Left ventricle myocardium inferior (tissue), 1 donor: ENCODE measurements around the gene TRIM66. TPM values are rescaled to one million over a fixed set of nuclear protein-coding genes. Genes with fewer than 3 reads are reported as not detected.

ENCODE experiments used
- DNase-seq: peaks from one replicate; pipeline ENCODE4 v3.0.0-alpha.2; 2020
- H3K27ac ChIP-seq: fragments of 200-600 bp; replicated peaks from 2 replicates; pipeline ENCODE4 v1.8.0; 2021
- H3K27me3 ChIP-seq: fragments of 200-600 bp; 2 replicates; pipeline ENCODE4 v1.8.0; 2021; ENCODE audit warnings: low read depth
- H3K36me3 ChIP-seq: fragments of 200-600 bp; 2 replicates; pipeline ENCODE4 v1.8.0; 2021
- H3K4me1 ChIP-seq: fragments of 200-600 bp; 2 replicates; pipeline ENCODE4 v1.8.0; 2021
- H3K4me3 ChIP-seq: fragments of 200-600 bp; 2 replicates; pipeline ENCODE4 v1.8.0; 2021; ENCODE audit warnings: mild to moderate bottlenecking, moderate library complexity
- H3K9me3 ChIP-seq: fragments of 200-600 bp; replicated peaks from 2 replicates; pipeline ENCODE4 v1.8.0; 2021
- CTCF ChIP-seq: fragments of 200-600 bp; IDR thresholded peaks from 2 replicates; pipeline ENCODE4 v1.8.0; 2021; ENCODE audit warnings: antibody characterized with exemption, mild to moderate bottlenecking, borderline replicate concordance
- intact Hi-C: fragments of 100-400 bp; cut with micrococcal nuclease; formaldehyde crosslinking; loops from one replicate; pipeline ENCODE4 v1.11.0; 2022
- total RNA-seq: library from RNA; stranded (reverse); fragmentation: NEBNext Ultra II Directional; extraction: Animal tissue kit (Norgen Biotek cat#: 25700); gene quantifications from one replicate; pipeline ENCODE4 v1.2.1, GENCODE V29; 2021
- donor health status: DM: no; HTN: yes; CAD: no; lungs with severe emphysema.

The TRIM66 gene
- total RNA-seq, 1 donor from 2014 or later, result 4.1 TPM

DNA sequence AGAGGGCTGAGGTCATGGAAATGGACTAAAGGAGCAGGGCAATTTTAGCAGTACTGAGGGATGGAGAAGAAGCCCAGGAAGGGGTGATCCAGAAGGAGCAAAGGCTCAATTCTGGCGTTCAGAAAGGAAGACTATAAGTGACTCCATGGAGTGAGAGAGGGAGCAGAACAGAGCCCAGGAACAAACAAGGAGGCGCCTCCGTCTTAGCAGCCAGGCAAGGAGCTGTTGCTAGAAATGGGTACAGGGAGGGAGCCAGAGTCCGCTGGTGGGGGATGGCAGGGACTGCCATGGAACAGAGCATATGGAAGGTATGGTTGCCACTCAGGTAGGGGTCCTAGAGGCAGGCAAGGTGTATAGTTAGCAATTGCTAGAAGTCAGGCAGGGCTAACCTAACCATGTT is 68.0 kb downstream of the TRIM66 start:
- Histone ChIP-seq H3K9me3 (no peaks in the 10 kb centered on the region), H3K36me3 (peaks cover 29% of the 10 kb centered on the region), H3K4me1 (no peaks in the 10 kb centered on the region), H3K27ac (no peak overlapping the region), H3K27me3 (no peaks in the 10 kb centered on the region), H3K4me3 (no peak overlapping the region)
- intact Hi-C loops, result no loop called here
- no peak for TF ChIP-seq CTCF
- no peak for DNase-seq

- no peak for TF ChIP-seq CTCF
- H3K4me1 ChIP-seq, result no peaks in the 10 kb centered on the region
- H3K9me3 ChIP-seq, result no peaks in the 10 kb centered on the region
- intact Hi-C loops, result no loop called here
- H3K36me3 ChIP-seq, result peaks cover 18% of the 10 kb centered on the region
- no peaks in the 10 kb centered on the region for H3K27me3 ChIP-seq
- H3K4me3 ChIP-seq, result no peak overlapping the region
- H3K27ac ChIP-seq, result no peak overlapping the region
- DNase-seq, result no peak
Observed at GRCh38 chr11:8613036-8613435, 69.4 kb downstream of the TRIM66 start.

GRCh38 chr11:8612522-8612921 is 69.9 kb downstream of the TRIM66 start:
- H3K4me3 ChIP-seq, result no peak overlapping the region
- no peak overlapping the region for H3K27ac ChIP-seq

DNA sequence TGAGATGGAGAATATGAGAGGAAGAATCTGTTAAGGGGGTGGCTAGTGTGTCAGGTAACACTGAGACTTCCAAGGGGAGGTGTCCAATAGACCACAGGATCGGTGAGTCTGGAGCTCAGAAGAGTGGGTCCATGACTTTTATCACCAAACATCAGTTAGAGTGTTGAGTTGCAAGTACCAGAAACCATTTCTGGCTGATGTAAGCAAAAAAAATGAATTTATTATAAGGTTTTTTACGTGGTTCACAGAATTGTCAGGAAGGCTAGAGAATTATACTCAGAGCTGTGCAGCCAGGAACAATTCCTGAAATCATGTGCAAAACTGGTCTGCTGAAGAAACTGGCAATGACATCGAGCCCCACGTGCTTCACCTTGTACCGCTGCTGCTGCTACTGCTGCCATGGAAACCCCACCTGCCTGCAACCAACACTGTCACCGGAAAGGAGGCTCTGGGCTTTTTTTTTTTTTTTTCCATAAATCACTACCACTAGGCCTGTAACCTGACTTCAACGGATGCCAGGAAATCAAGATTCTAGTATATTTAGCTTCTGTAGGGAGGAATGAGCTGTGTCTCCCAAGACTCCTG is 71.8 kb downstream of the TRIM66 start:
- DNase-seq, result no peak
- intact Hi-C loops, result no loop called here
- H3K4me1 ChIP-seq, result no peaks in the 10 kb centered on the region
- TF ChIP-seq CTCF, result no peak
- no peaks in the 10 kb centered on the region for H3K36me3 ChIP-seq
- H3K27ac ChIP-seq, result no peak overlapping the region
- H3K4me3 ChIP-seq, result no peak overlapping the region
- no peaks in the 10 kb centered on the region for H3K27me3 ChIP-seq
- no peaks in the 10 kb centered on the region for H3K9me3 ChIP-seq

More at GRCh38 chr11:8612522-8612921, 69.9 kb downstream of the TRIM66 start:
- no peak for TF ChIP-seq CTCF
- Histone ChIP-seq H3K27me3 (no peaks in the 10 kb centered on the region), H3K4me1 (no peaks in the 10 kb centered on the region), H3K9me3 (no peaks in the 10 kb centered on the region), H3K36me3 (peaks cover 14% of the 10 kb centered on the region)
- DNase-seq, result no peak
- intact Hi-C loops, result no loop called here

- no peaks in the 10 kb centered on the region for H3K36me3 ChIP-seq
- no peak for TF ChIP-seq CTCF
- intact Hi-C loops, result no loop called here
- H3K27ac ChIP-seq, result no peak overlapping the region
- DNase-seq, result no peak
- no peak overlapping the region for H3K4me3 ChIP-seq
- H3K4me1 ChIP-seq, result no peaks in the 10 kb centered on the region
- no peaks in the 10 kb centered on the region for H3K9me3 ChIP-seq
- H3K27me3 ChIP-seq, result no peaks in the 10 kb centered on the region
Observed at GRCh38 chr11:8608652-8609051, 73.8 kb downstream of the TRIM66 start.
